OCI-LY7 (cell line): ENCODE data around the gene TEX50.

Experiments
- EZH2phosphoT487 ChIP-seq: fragments of 200-600 bp; sonication (generic); IDR thresholded peaks from 2 replicates; pipeline ENCODE4 v1.6.1; 2018; ENCODE audit warnings: low read depth, borderline replicate concordance, mild to moderate bottlenecking, mixed run types, antibody characterized with exemption, low read length, moderate library complexity, mixed read lengths
- TF ChIP-seq, protein P1 (sequence below): fragments of 200-600 bp; sonication (generic); conservative IDR thresholded peaks from 2 replicates; pipeline ENCODE4 v1.5.1; 2014; ENCODE audit warnings: mild to moderate bottlenecking, antibody characterized with exemption, low read length, moderate library complexity, mixed read lengths

DNA sequence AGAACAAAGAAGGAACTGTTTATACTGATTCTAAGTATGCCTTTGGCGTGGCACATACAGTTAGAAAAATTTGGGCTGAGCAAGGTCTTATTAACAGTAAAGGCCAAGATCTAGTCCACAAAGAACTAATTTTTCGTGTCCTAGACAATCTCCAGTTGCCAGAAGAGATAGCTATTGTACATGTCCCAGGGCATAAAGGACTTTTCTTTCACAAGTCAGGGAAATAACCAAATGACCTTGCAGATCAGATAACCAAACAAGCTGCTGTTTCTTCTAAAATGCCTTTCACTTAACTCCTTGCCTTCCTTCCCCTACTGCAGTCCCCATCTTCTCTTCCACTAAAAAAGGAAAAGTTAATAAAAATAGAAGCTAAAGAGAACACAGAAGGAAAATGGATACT is 4.0 kb downstream of the TEX50 start:
- TF ChIP-seq, protein P1, sequence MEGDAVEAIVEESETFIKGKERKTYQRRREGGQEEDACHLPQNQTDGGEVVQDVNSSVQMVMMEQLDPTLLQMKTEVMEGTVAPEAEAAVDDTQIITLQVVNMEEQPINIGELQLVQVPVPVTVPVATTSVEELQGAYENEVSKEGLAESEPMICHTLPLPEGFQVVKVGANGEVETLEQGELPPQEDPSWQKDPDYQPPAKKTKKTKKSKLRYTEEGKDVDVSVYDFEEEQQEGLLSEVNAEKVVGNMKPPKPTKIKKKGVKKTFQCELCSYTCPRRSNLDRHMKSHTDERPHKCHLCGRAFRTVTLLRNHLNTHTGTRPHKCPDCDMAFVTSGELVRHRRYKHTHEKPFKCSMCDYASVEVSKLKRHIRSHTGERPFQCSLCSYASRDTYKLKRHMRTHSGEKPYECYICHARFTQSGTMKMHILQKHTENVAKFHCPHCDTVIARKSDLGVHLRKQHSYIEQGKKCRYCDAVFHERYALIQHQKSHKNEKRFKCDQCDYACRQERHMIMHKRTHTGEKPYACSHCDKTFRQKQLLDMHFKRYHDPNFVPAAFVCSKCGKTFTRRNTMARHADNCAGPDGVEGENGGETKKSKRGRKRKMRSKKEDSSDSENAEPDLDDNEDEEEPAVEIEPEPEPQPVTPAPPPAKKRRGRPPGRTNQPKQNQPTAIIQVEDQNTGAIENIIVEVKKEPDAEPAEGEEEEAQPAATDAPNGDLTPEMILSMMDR = no peak
- no peak for TF ChIP-seq EZH2phosphoT487
